HepG2 (cell line): ENCODE results near the gene SERPINB6. TPM values are rescaled to one million over a fixed set of nuclear protein-coding genes. Genes with fewer than 3 reads are reported as not detected.

ENCODE experiments used
- BCLAF1 ChIP-seq: fragments of 450-650 bp; IDR thresholded peaks from 2 replicates; pipeline ENCODE4 v1.6.1; 2017; ENCODE audit warnings: mild to moderate bottlenecking
- BRF2 ChIP-seq: sonication (generic); formaldehyde crosslinking; IDR thresholded peaks from 2 replicates; pipeline ENCODE4 v1.8.1; 2022; ENCODE audit warnings: mild to moderate bottlenecking, missing genetic modification reagents
- CENPT ChIP-seq: sonication (generic); formaldehyde crosslinking; IDR thresholded peaks from 2 replicates; pipeline ENCODE4 v1.8.0; 2022; ENCODE audit warnings: low read depth, mild to moderate bottlenecking, moderate library complexity, missing genetic modification reagents
- DZIP1 ChIP-seq: sonication (generic); formaldehyde crosslinking; IDR thresholded peaks from 2 replicates; pipeline ENCODE4 v1.5.0; 2020; ENCODE audit warnings: mild to moderate bottlenecking, missing genetic modification reagents
- HCFC1 ChIP-seq: fragments of 150-350 bp; IDR thresholded peaks from 2 replicates; pipeline ENCODE4 v1.6.1; 2014; ENCODE audit warnings: low read depth, low read length
- IRX3 ChIP-seq: sonication (generic); formaldehyde crosslinking; IDR thresholded peaks from 2 replicates; pipeline ENCODE4 v1.8.1; 2023; ENCODE audit warnings: mild to moderate bottlenecking, low read depth, missing genetic modification reagents, borderline replicate concordance
- KDM3A ChIP-seq: IDR thresholded peaks from 2 replicates; pipeline ENCODE4 v1.6.1; 2018; ENCODE audit warnings: low read depth, missing compliant biosample characterization
- MZF1 ChIP-seq: sonication (generic); formaldehyde crosslinking; IDR thresholded peaks from 2 replicates; pipeline ENCODE4 v1.8.1; 2023; ENCODE audit warnings: mild to moderate bottlenecking, missing genetic modification reagents, borderline replicate concordance
- TSC22D2 ChIP-seq: sonication (generic); formaldehyde crosslinking; IDR thresholded peaks from 2 replicates; pipeline ENCODE4 v1.5.1; 2020; ENCODE audit warnings: missing genetic modification reagents, mild to moderate bottlenecking, borderline replicate concordance
- ZBTB49 ChIP-seq: sonication (generic); formaldehyde crosslinking; IDR thresholded peaks from 2 replicates; pipeline ENCODE4 v1.4.0; 2020; ENCODE audit warnings: missing genetic modification reagents, borderline replicate concordance
- ZNF503 ChIP-seq: sonication (generic); formaldehyde crosslinking; IDR thresholded peaks from 2 replicates; pipeline ENCODE4 v1.4.0; 2020; ENCODE audit warnings: missing genetic modification reagents
- ZNF512B ChIP-seq: sonication (generic); formaldehyde crosslinking; IDR thresholded peaks from 2 replicates; pipeline ENCODE4 v1.5.1; 2020; ENCODE audit warnings: missing genetic modification reagents, mild to moderate bottlenecking, borderline replicate concordance
- polyA plus RNA-seq, 8 experiments: library from polyadenylated mRNA; depleted of rRNA in 3 of 8; stranded (reverse) in 7 of 8; unstranded in 1 of 8; fragments of >200 nt; fragmentation: Illumina TruSeq in 4 of 8; extraction: Trizol in 4 of 8; gene quantifications; 2 replicates each; pipeline versions ENCODE4 v1.2.1 to v1.2.3, GENCODE V29; 2011 to 2016; ENCODE audit warnings: low read depth in 4 of 8, missing spikeins in 1 of 8, mixed read lengths in 1 of 8; ENCODE audit not compliant: insufficient read depth in 1 of 8
- total RNA-seq, 5 experiments: library from RNA; depleted of rRNA; stranded (reverse); fragments of >200 nt; fragmentation: Illumina TruSeq; extraction: Trizol; gene quantifications; 2 replicates each; pipeline ENCODE4 v1.2.3, GENCODE V29; 2016; ENCODE audit warnings: low read depth in 1 of 5

Gene SERPINB6
- total and polyA plus RNA-seq, 2 of the 13 experiments (the other 11 are each of a cell fraction or from before 2014, with no cell fraction given), result 38.2 to 61.3 TPM

- TF ChIP-seq BCLAF1, result no peak
- no peak for TF ChIP-seq CENPT
- TF ChIP-seq ZNF503 (CRISPR knock-in tag), result no peak
- no peak; the same call in 1 of the 2 replicates for TF ChIP-seq TSC22D2
- TF ChIP-seq MZF1 (CRISPR knock-in tag), result 0 out of 2 replicates have a peak, but pooled peaks have one; percentile 68
- TF ChIP-seq ZBTB49 (CRISPR knock-in tag), result no peak
- 0 out of 2 replicates have a peak, but pooled peaks have one; percentile 11 for TF ChIP-seq BRF2 (CRISPR knock-in tag)
- TF ChIP-seq IRX3 (CRISPR knock-in tag), result 0 out of 2 replicates have a peak, but pooled peaks have one; percentile 16
- TF ChIP-seq ZNF512B (CRISPR knock-in tag), result 0 out of 2 replicates have a peak, but pooled peaks have one; percentile 24
- no peak for TF ChIP-seq HCFC1
- no peak for TF ChIP-seq KDM3A
- TF ChIP-seq DZIP1 (CRISPR knock-in tag), result no peak
Observed at GRCh38 chr6:2989332-2990247, 18.2 kb upstream of the SERPINB6 start (continued).
